Endothelial cell (in vitro differentiated cells): ENCODE results near the gene MAGI2. TPM values are rescaled to one million over a fixed set of nuclear protein-coding genes. Genes with fewer than 3 reads are reported as not detected.

Experiments
- DNase-seq: peaks from one replicate; pipeline ENCODE4 v3.0.0; 2021; ENCODE audit warnings: low spot score
- H3K27ac Mint-ChIP-seq: one replicate; pipeline ENCODE4 v1.8.0; 2021; ENCODE audit warnings: mixed read lengths, inconsistent platforms; ENCODE audit not compliant: unreplicated experiment
- H3K27me3 Mint-ChIP-seq: one replicate; pipeline ENCODE4 v1.8.0; 2021; ENCODE audit warnings: mild to moderate bottlenecking, moderate library complexity, mixed read lengths, inconsistent platforms; ENCODE audit not compliant: unreplicated experiment
- H3K36me3 Mint-ChIP-seq: one replicate; pipeline ENCODE4 v1.8.0; 2021; ENCODE audit warnings: mild to moderate bottlenecking, low read depth, mixed read lengths, inconsistent platforms; ENCODE audit not compliant: unreplicated experiment
- H3K4me1 Mint-ChIP-seq: one replicate; pipeline ENCODE4 v1.8.0; 2021; ENCODE audit warnings: mild to moderate bottlenecking, mixed read lengths, inconsistent platforms; ENCODE audit not compliant: unreplicated experiment
- H3K4me3 Mint-ChIP-seq: one replicate; pipeline ENCODE4 v1.8.0; 2021; ENCODE audit warnings: mild to moderate bottlenecking, mixed read lengths, inconsistent platforms; ENCODE audit not compliant: unreplicated experiment
- H3K9me3 Mint-ChIP-seq: one replicate; pipeline ENCODE4 v1.8.0; 2021; ENCODE audit warnings: mixed read lengths, inconsistent platforms; ENCODE audit not compliant: unreplicated experiment
- CTCF ChIP-seq: fragments of 200-600 bp; sonication (generic); IDR thresholded peaks from one replicate; pipeline ENCODE4 v1.5.0; 2021; ENCODE audit warnings: antibody characterized with exemption; ENCODE audit not compliant: unreplicated experiment
- total RNA-seq: library from RNA; stranded (reverse); fragmentation: NEBNext Ultra II Directional; extraction: Animal tissue kit (Norgen Biotek cat#: 25700); gene quantifications from one replicate; pipeline ENCODE4 v1.2.1, GENCODE V29; 2021; ENCODE audit not compliant: unreplicated experiment

The MAGI2 gene
- total RNA-seq, 1 donor from 2014 or later: 6.3 TPM

- no peak for DNase-seq
- H3K9me3 Mint-ChIP-seq: no peaks in the 10 kb centered on the region
- TF ChIP-seq CTCF: no peak
- no peak overlapping the region for H3K4me3 Mint-ChIP-seq
- H3K36me3 Mint-ChIP-seq: no peaks in the 10 kb centered on the region
- no peaks in the 10 kb centered on the region for H3K27me3 Mint-ChIP-seq
- H3K27ac Mint-ChIP-seq: no peak overlapping the region
- H3K4me1 Mint-ChIP-seq: no peaks in the 10 kb centered on the region
Measured at GRCh38 chr7:79064187-79064823, 389.2 kb downstream of the MAGI2 start.

GRCh38 chr7:79063019-79063698 lies 390.3 kb downstream of the MAGI2 start:
- H3K27me3 Mint-ChIP-seq: no peaks in the 10 kb centered on the region
- no peak overlapping the region for H3K4me3 Mint-ChIP-seq
- no peak overlapping the region for H3K27ac Mint-ChIP-seq
- no peaks in the 10 kb centered on the region for H3K4me1 Mint-ChIP-seq
- no peaks in the 10 kb centered on the region for H3K9me3 Mint-ChIP-seq
- TF ChIP-seq CTCF: peak; percentile 33
- DNase-seq: no peak
- H3K36me3 Mint-ChIP-seq: no peaks in the 10 kb centered on the region

- Mint-ChIP-seq H3K27ac (no peak overlapping the region), H3K4me3 (no peak overlapping the region), H3K4me1 (no peaks in the 10 kb centered on the region), H3K27me3 (no peaks in the 10 kb centered on the region), H3K36me3 (no peaks in the 10 kb centered on the region), H3K9me3 (no peaks in the 10 kb centered on the region)
- TF ChIP-seq CTCF: no peak
- no peak for DNase-seq
Measured at GRCh38 chr7:79060498-79060897, 393.0 kb downstream of the MAGI2 start.

GRCh38 chr7:79055722-79056415 lies 397.6 kb downstream of the MAGI2 start:
- no peaks in the 10 kb centered on the region for H3K9me3 Mint-ChIP-seq
- no peak for DNase-seq
- no peaks in the 10 kb centered on the region for H3K4me1 Mint-ChIP-seq
- H3K36me3 Mint-ChIP-seq: no peaks in the 10 kb centered on the region
- TF ChIP-seq CTCF: no peak
- H3K27ac Mint-ChIP-seq: no peak overlapping the region
- H3K4me3 Mint-ChIP-seq: no peak overlapping the region
- H3K27me3 Mint-ChIP-seq: peaks cover 1% of the 10 kb centered on the region

GRCh38 chr7:79051915-79052314 lies 401.6 kb downstream of the MAGI2 start:
- no peak for TF ChIP-seq CTCF
- no peaks in the 10 kb centered on the region for H3K36me3 Mint-ChIP-seq
- peaks cover 1% of the 10 kb centered on the region for H3K27me3 Mint-ChIP-seq
- DNase-seq: no peak
- no peaks in the 10 kb centered on the region for H3K9me3 Mint-ChIP-seq
- H3K4me1 Mint-ChIP-seq: no peaks in the 10 kb centered on the region
- H3K27ac Mint-ChIP-seq: no peak overlapping the region
- H3K4me3 Mint-ChIP-seq: no peak overlapping the region
